GM23338 (cell line): ENCODE data around the gene MOCS3.

Experiments used
- ETS1 ChIP-seq: IDR thresholded peaks from 2 replicates; pipeline ENCODE4 v1.6.1; 2016; ENCODE audit warnings: antibody characterized with exemption
- EZH2phosphoT487 ChIP-seq: fragments of 200-600 bp; sonication (generic); IDR thresholded peaks from one replicate; pipeline ENCODE4 v1.8.1; 2018; ENCODE audit warnings: antibody characterized with exemption; ENCODE audit not compliant: unreplicated experiment
- REST ChIP-seq: IDR thresholded peaks from one replicate; pipeline ENCODE4 v1.6.1; 2018; ENCODE audit warnings: antibody characterized with exemption; ENCODE audit not compliant: unreplicated experiment
- TF ChIP-seq, protein P1 (sequence below), 2 experiments: fragments of 200-600 bp in 1 of 2; sonication (generic) in 1 of 2; conservative IDR thresholded peaks; 2 replicates each; pipeline versions ENCODE4 v1.5.1 to v1.6.1; 2016 to 2017; ENCODE audit warnings: antibody characterized with exemption in 2 of 2, low read depth in 2 of 2, mild to moderate bottlenecking in 2 of 2, moderate library complexity in 1 of 2

- TF ChIP-seq, protein P1, sequence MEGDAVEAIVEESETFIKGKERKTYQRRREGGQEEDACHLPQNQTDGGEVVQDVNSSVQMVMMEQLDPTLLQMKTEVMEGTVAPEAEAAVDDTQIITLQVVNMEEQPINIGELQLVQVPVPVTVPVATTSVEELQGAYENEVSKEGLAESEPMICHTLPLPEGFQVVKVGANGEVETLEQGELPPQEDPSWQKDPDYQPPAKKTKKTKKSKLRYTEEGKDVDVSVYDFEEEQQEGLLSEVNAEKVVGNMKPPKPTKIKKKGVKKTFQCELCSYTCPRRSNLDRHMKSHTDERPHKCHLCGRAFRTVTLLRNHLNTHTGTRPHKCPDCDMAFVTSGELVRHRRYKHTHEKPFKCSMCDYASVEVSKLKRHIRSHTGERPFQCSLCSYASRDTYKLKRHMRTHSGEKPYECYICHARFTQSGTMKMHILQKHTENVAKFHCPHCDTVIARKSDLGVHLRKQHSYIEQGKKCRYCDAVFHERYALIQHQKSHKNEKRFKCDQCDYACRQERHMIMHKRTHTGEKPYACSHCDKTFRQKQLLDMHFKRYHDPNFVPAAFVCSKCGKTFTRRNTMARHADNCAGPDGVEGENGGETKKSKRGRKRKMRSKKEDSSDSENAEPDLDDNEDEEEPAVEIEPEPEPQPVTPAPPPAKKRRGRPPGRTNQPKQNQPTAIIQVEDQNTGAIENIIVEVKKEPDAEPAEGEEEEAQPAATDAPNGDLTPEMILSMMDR (conservative IDR thresholded peaks at IDR 0.05; ENCODE audit: low read depth in 2 of 2): no peak
- TF ChIP-seq ETS1 (no peak), EZH2phosphoT487 (no peak), REST (no peak)
Observed at GRCh38 chr20:50969435-50969834, 10.8 kb downstream of the MOCS3 start.
